HG02852 (cell line): ENCODE data around the gene TGM4.
"Not testable (repeated sequence)": the region's sequence is repeated elsewhere in the genome, so short reads cannot be mapped to it uniquely, and the experiment has no call there.

ENCODE experiments used
- ATAC-seq: cut with Tn5 transposase; IDR thresholded peaks from one replicate; pipeline ENCODE4 v1.9.1; 2021; ENCODE audit warnings: mild to moderate bottlenecking, moderate library complexity; ENCODE audit not compliant: unreplicated experiment

TGM4 gene

GRCh38 chr3:44949770-44950169 lies 75.4 kb downstream of the TGM4 start:
- ATAC-seq = not testable (repeated sequence)

- no peak for ATAC-seq
These were observed 75.9 kb downstream of the TGM4 start for GRCh38 chr3:44950275-44950734.

DNA sequence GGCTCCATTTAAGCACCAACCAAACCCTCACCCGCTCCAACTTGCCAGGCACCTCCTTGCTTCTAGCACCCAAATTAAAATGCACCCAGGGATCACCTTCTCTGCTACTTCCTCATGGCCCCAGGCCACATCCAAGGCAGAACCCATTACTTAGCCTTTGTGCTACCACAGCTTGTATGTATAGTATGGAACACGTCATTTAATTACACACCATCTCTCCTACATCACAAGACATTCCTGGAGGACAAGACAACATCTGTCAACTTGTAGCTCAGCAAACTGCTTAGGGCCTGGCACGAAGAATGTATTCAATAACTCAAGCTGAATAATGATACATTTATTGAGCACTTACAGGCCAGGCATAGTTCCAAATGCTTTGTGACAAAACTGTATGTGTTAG lies 78.3 kb downstream of the TGM4 start:
- ATAC-seq = no peak

GRCh38 chr3:44954304-44954703 lies 79.9 kb downstream of the TGM4 start:
- no peak for ATAC-seq

DNA sequence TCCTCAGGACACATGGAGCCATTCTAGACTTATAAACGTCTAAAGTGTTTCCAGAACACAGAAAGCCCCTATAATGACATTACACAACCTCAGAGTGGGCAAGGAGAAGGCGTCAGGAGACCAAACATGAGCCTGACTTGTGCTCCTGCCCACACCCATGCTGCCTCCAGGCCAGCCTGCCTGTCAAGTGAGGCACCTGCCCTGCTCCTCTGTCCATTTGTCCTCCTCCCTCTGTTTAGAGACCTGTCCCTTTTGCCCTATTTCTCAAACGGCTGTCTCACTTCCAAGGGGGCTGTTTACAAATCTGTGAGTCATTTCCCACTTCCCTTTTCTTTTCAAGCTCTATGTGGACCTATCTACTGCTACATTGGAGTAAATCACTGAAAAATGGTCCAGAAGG lies 80.6 kb downstream of the TGM4 start:
- ATAC-seq = peak; percentile 78

DNA sequence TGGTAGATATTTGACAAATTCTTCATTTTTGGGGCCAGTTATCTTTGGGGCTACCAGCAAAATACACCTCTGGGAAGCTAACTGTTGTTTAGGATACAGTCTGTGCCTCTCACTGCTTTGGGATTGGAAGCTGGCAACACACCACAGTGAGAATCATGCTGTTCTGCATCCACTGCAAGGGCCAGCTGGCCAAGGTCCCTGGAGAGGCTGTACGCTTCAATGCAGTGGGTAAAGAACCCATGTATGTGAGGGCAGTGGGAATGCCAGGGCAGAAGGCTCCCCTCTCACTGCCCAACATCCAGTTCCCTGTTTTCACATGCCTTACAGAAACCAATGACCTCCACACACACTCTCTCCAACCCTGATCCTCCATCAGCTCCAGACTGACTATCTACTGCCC lies 81.5 kb downstream of the TGM4 start:
- no peak for ATAC-seq

DNA sequence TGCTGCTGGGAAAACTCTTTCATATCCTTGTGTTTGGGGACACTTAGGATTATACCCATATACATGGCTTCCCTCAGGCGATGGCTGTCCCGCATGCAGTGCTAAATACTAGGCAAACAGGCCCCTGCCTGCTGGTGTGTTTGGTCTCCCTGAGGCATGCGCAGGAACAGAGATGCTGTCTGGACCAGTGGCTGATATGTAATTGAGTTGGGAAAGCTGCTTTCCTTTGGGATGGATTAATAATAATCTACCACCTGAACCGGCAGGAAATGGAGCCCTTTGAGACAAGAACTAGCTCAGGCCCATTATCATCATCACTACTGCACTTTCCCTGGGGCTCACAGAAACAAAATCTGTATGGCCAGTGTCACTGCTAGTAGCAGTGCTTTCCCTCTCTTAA lies 83.6 kb downstream of the TGM4 start:
- ATAC-seq = no peak

DNA sequence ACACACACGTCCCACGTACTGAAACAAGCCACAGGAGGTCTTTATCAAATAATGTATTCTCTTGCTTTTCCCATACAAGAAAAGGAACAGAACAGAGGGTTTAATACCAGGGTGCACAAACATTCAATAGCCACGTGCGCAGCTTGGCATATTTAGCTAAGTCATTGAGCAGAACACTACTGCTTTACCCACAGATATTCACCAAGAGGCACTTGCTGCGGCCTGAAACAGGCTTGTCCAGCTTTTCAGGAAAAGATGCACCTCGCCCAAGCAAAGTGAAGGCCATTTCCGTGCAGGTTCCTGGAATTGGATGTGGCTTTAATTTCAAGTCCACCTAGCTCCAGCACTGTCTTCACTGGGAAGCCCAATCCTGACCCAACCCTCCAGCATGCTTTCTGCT lies 84.0 kb downstream of the TGM4 start:
- ATAC-seq = no peak

GRCh38 chr3:44960387-44961026 lies 86.1 kb downstream of the TGM4 start:
- ATAC-seq = no peak

- no peak for ATAC-seq
These were observed 87.5 kb downstream of the TGM4 start for GRCh38 chr3:44961888-44962287.

DNA sequence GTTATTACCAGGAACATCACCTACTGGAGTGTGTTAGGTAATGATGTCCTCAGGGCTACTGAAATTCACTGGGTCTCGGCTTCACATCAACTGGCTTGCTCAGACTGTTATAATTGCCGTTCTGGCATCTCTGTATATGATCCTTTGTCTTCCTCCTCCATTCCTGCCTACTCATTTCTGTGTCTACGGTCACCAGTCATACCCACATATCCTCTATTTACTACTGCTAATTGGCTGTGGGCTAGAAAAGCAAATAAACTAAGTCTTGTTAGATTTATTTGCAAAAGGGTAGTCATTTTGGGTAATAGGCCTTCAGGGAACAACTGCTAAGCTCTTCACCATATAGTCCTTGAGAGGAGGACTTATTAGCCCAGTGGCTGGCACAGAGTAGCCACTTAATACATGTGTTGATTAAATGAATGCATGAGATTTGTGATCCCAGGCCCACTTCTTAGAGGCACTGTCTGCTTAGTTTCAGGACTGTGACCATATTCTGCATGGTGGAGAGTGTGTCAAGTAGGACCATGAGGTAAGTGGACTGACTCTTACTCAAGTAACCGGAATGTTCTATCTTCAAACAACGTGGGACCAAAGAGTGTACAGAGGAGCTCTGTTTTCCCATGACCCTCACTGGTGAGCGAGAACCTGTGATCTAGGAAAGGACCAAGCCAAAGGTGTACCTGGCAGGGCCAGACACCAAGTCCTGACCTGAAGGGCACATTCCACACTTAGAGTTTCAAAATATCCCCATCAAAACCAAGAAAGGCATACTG lies 88.4 kb downstream of the TGM4 start:
- no peak for ATAC-seq

DNA sequence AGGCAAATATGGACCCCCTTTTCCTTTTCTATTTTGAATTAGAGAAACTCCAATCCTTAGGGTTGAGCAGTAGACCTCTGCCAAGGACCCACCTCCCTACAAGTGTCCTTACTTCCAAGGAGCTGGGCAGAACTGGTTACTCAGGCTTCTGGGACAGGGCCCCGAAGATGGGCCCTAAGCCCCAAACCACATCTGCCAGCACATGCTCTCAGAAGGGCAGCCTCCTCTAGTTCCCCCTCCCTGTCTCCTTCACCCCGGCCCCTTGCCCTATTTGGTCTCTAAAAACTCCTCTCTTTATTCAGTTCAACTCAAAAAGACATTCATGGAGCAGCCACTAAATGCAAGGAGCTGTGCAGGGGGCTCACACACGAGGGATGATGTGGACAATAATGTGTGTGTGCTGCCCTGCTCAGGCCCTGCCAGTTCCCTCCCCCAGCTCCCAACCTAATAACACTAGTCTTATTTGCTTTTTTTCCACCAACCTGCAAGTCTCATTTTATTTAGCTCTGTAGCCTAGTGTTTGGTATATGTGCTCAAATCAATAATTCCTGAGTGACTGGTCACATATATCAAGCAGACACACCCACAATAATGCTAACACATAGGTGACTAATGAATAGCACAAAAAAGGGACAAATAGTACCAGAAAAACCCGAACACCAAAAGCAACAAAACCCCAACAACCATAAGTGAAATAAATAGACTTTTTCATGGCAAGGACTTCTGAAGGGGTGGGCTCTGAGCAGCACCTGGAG lies 89.3 kb downstream of the TGM4 start:
- no peak for ATAC-seq
